Eye (tissue), 1 donor: ENCODE measurements around the gene ARHGAP30.

Experiments
- DNase-seq: peaks from one replicate; pipeline ENCODE4 v3.0.0-alpha.2; 2015

ARHGAP30 gene

DNA sequence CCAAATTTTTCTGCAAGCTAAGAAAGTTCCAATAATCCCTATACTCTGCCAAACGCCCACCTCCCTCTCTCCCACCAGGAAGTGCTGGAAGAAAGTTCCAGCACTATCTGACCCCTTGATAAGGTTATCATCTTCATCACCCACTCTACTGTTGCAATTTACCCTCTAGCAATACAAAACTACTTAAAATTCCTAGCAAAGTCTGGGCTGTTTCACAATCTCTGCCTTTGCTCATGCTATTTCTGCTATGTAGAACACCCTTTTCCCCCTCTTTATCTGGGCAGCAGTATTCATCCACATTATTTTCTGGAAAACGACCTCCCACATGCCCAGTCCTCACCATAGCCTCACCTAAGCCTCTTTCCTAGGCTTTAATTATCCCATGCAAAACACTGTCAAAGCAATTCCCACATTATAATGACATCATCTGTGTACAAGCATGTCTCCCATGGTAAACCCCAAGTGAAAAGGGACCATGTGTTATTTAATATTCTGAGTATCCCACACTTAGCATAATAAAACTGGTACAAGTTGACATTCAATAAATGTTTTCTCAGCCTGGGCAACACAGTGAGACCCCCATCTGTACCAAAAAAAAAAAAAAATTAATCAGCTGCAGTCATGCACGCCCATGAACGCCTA lies 60.7 kb downstream of the ARHGAP30 start:
- DNase-seq: no peak

DNA sequence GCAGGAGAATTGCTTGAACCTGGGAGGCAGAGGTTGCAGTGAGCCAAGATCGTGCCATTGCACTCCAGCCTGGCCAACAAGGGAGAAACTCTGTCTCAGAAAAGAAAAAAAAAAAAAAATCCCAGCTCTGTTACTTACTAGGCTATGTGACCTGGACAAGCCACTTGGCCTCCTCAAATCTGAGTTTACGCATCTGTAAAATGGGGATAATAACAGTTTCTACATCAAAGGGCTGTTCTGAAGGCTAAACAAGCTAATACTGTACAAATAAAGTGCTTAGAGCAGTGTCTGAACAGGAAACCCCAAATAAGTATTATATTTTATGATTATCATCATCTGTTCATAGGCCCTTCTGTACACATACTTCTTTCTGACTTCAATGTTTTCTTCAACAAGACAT lies 62.3 kb downstream of the ARHGAP30 start:
- DNase-seq: no peak

DNA sequence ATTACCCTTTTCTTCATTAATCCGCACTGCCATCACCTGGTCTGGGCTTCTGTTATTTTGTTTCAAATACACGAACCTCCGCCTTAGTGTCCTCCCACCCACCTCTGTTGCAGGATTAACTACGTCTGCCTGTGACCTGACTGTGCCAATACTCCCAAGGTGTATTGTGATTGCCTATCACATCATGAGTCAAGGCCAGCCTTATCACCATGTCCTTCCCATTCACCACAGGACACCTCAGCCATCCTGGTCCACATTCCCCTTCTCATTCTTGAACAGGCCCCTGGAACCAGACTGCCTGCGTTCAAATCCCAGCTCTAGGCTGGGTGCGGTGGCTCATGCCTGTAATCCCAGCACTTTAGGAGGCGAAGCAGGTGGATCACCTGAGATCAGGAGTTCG lies 63.1 kb downstream of the ARHGAP30 start:
- no peak for DNase-seq

DNA sequence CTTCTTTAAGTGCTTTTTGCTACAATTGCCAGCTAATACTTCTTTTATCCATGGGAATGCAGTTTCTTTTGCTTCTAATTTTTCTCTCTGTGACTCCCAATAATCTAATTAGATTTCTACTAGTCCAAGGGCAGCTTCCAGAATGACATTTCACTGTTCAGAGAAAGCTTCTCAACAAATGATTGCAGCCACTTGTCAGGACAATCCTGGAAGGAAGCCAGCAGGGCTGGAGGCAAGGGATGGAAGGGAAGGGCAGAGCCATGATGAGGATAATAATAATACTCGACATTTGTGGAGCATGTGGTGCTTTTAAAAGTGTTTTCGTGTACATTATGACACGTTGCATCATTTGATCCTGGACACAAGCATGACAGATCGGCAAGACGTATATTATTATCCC lies 68.2 kb downstream of the ARHGAP30 start:
- DNase-seq: no peak

DNA sequence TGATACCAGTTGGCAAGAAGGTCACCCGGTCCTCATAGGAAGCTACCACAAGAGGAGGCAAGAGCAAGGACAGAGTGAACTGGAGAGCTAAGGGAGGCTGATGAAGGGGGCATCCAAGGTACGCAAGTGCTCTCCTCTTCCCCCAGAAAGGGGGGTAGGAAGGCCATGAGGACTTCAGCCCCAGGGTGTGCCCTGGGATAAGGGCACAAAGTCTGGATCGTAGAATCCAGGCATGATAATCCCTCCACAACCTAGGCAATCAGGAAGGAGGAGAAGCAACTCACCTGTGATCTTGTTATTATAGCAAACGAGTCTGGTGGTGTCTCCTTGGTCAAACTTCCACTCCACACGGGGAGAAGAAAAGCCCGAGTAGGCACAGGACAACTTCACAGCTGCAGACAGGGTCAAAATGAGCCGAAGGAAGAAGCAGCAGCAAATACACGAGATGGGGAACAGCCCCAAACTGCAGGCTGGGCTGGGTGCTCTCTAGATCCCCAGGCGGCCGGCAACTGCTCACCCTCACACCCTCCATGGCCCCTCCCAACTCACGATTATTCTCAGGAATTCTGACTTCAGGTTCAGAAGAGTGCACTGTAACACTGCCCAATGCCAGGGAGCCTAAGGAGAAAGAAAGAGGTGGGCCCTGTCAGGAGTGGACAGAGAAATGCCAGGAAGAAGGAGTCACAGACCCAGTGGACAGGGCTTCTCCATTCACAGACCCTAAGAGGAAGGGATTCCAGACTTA lies 68.8 kb downstream of the ARHGAP30 start:
- DNase-seq: no peak

DNA sequence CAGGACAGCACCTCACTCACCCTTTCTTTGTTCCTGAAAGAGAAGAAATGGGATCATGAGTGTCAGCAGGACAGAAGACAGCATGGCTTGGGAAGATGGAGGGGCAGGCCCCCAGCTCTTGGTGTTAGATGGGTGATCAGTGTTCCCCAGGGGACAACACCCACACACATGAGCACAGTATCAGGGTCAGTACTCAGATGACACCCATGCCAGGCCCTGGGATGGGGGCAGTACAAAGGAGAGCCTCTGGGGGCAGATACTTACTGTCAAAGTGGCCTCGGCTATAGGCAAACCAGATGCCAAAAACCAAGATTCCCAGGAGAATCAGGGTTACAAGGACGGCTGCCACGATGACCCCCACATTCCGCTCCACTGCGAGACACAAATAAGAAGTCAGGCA lies 70.3 kb downstream of the ARHGAP30 start:
- no peak for DNase-seq

DNA sequence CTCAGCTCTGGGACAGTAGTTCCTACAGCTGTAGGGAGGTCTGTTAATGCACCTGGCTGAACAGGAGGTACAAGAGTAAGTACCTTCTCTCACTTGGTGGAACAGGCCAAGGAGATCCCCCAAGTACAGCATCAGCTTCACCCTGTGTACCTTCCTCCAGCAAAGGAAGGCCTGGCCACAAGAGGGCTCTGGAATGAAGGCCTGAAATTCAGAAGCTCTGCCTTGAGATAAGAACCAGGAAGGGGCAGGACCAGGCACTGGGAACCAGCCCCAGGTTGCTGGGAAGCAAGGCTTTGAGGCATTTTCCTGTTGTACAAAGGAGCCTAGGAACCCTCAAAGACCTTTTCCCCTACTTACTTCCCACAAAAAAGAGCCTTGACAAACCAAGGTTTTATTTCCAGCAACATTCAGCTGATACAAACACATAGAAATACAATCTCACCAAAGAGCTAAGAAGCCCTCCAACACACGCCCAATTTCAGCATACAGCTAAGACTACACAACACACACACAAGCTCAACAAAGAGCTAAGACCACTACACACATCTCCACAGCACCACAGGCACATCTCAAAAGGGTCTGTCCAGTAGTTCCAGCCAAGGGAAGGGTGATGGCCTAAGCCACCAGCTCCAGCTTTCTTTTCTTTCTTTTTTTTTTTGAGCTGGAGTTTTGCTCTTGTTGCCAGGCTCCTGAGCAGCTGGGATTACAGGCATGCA lies 72.2 kb downstream of the ARHGAP30 start:
- DNase-seq: no peak
